ENCODE data around the gene ABHD11. TPM values are rescaled to one million over a fixed set of nuclear protein-coding genes. Genes with fewer than 3 reads are reported as not detected.
A peak's percentile ranks its signal among the peaks of the same experiment; 100 is the strongest.

ABHD11 gene
- total and polyA plus RNA-seq, 9 of the 15 experiments (the other 6 are each of a cell fraction or from before 2014, with no cell fraction given), result 7.7 to 44.2 (median 18.9) TPM

GRCh38 chr7:73715648-73716317 is 22.8 kb downstream of the ABHD11 start (continued):
- TF ChIP-seq REST (IDR thresholded peaks at IDR 0.05; ENCODE audit: borderline replicate concordance), result peak; percentile 38; the same call in 1 of the 2 replicates
- no peak for TF ChIP-seq REST (CRISPR knock-in tag; IDR thresholded peaks at IDR 0.05; ENCODE audit: low read depth)
- TF ChIP-seq FOXJ2 (tag; IDR thresholded peaks at IDR 0.05), result peak; percentile 51; the same call in 1 of the 2 replicates
- TF ChIP-seq EGR1 (conservative IDR thresholded peaks at IDR 0.05), result peak; percentile 61
- no peak for TF ChIP-seq ZBTB40 (IDR thresholded peaks at IDR 0.05)
- TF ChIP-seq ZBTB40 (CRISPR knock-in tag; IDR thresholded peaks at IDR 0.05), result no peak
- no peak for TF ChIP-seq RBM22 (IDR thresholded peaks at IDR 0.05; ENCODE audit: low read depth, low read length, poor library complexity, severe bottlenecking)
- 0 out of 2 replicates have a peak, but pooled peaks have one; percentile 42 for TF ChIP-seq ZBTB33 (CRISPR knock-in tag; IDR thresholded peaks at IDR 0.05)

Data from K562 (cell line).